Measurements from ENCODE around the gene MAP2K7.

DNA sequence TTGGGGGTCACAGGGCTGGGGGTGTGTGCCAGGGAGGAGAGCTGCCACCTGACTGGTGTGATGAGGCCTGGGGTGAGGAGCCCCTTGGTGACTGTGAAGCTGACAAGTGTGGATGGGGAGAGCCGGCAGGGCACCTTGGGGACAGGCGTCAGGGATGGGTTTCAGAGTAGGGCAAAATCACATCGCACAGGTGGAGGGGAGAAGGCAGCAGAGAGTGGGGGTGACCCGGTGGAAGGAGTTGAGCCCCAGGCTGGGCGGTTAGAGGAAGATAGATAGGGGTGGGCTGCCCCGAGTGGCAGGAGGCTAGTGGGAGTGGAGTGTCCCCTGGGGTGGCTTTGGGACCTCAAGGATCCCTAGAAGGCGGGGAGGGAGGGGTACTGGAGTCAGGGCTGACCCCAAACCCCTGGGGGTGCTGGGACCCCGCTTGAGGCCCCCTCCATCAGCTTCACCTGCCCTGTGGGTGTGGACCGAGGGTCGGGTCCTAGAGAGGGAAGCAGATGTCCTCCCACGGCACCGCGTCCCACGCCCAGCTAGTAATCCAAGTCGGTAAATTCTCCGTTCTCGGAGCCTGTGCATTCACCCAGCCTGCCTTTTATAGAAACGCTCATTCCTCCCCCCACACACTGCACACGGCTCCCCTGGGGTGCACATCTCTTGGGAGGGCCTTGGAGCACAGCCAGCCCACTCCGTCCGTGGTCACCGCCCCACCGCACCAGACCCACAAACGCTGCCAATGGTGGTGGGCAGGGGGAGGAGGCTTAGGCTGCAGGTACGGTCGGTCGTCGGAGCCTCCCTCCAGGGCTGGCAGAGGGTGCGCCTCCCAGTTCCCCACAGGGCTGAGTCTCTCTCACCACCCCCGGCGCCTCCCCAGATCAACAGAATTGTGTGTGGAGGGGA is 19.9 kb downstream of the MAP2K7 start:
- peak; percentile 8 for TF ChIP-seq POLR2A (IDR thresholded peaks at IDR 0.05)
- TF ChIP-seq EP300 (IDR thresholded peaks at IDR 0.05; ENCODE audit: low read depth), result no peak

Measured in transverse colon (tissue), 1 donor.